ENCODE measurements around the gene ASB6.

ASB6 gene

GRCh38 chr9:129648092-129648763 is 6.3 kb upstream of the ASB6 start:
- Histone ChIP-seq H3K4me3 (ENCODE audit: low read depth, low read length) (no peak overlapping the region), H3K4me1 (no peaks in the 10 kb centered on the region), H3K4me2 (ENCODE audit: low read length) (no peak overlapping the region), H3K27me3 (ENCODE audit: control insufficient read depth, insufficient read depth, low read length) (no peaks in the 10 kb centered on the region), H3K9ac (no peak overlapping the region), H3K9me3 (ENCODE audit: control insufficient read depth, low read length) (no peaks in the 10 kb centered on the region), H3K79me2 (no peaks in the 10 kb centered on the region), H2AFZ (no peak overlapping the region), H3K27ac (no peak overlapping the region), H3K36me3 (ENCODE audit: control insufficient read depth, insufficient read depth, low read length) (no peaks in the 10 kb centered on the region)
- no peak for TF ChIP-seq CTCF (IDR thresholded peaks at IDR 0.05)

GRCh38 chr9:129647635-129648034 is 5.7 kb upstream of the ASB6 start:
- no peak overlapping the region for H3K4me3 ChIP-seq (ENCODE audit: low read depth, low read length)
- TF ChIP-seq CTCF (IDR thresholded peaks at IDR 0.05), result no peak
- no peaks in the 10 kb centered on the region for H3K9me3 ChIP-seq (ENCODE audit: control insufficient read depth, low read length)
- H3K27ac ChIP-seq, result no peak overlapping the region
- no peak overlapping the region for H2AFZ ChIP-seq
- H3K36me3 ChIP-seq (ENCODE audit: control insufficient read depth, insufficient read depth, low read length), result no peaks in the 10 kb centered on the region
- no peak overlapping the region for H3K9ac ChIP-seq
- no peak overlapping the region for H3K4me2 ChIP-seq (ENCODE audit: low read length)
- no peaks in the 10 kb centered on the region for H3K27me3 ChIP-seq (ENCODE audit: control insufficient read depth, insufficient read depth, low read length)
- no peaks in the 10 kb centered on the region for H3K4me1 ChIP-seq
- H3K79me2 ChIP-seq, result no peaks in the 10 kb centered on the region

- H3K4me1 ChIP-seq, result no peaks in the 10 kb centered on the region
- H3K9me3 ChIP-seq (ENCODE audit: control insufficient read depth, low read length), result no peaks in the 10 kb centered on the region
- H3K9ac ChIP-seq, result no peak overlapping the region
- no peaks in the 10 kb centered on the region for H3K36me3 ChIP-seq (ENCODE audit: control insufficient read depth, insufficient read depth, low read length)
- H3K27ac ChIP-seq, result no peak overlapping the region
- no peak overlapping the region for H3K4me3 ChIP-seq (ENCODE audit: low read depth, low read length)
- no peak overlapping the region for H3K4me2 ChIP-seq (ENCODE audit: low read length)
- no peaks in the 10 kb centered on the region for H3K79me2 ChIP-seq
- H3K27me3 ChIP-seq (ENCODE audit: control insufficient read depth, insufficient read depth, low read length), result no peaks in the 10 kb centered on the region
- H2AFZ ChIP-seq, result no peak overlapping the region
- TF ChIP-seq CTCF (IDR thresholded peaks at IDR 0.05), result no peak
These were observed 4.7 kb upstream of the ASB6 start for GRCh38 chr9:129646654-129647053.

GRCh38 chr9:129646252-129646651 is 4.3 kb upstream of the ASB6 start:
- Histone ChIP-seq H3K36me3 (ENCODE audit: control insufficient read depth, insufficient read depth, low read length) (no peaks in the 10 kb centered on the region), H3K4me2 (ENCODE audit: low read length) (no peak overlapping the region), H3K27me3 (ENCODE audit: control insufficient read depth, insufficient read depth, low read length) (no peaks in the 10 kb centered on the region), H3K4me3 (ENCODE audit: low read depth, low read length) (no peak overlapping the region), H3K79me2 (peaks cover 2% of the 10 kb centered on the region), H2AFZ (no peak overlapping the region), H3K4me1 (no peaks in the 10 kb centered on the region), H3K9me3 (ENCODE audit: control insufficient read depth, low read length) (no peaks in the 10 kb centered on the region), H3K27ac (no peak overlapping the region), H3K9ac (no peak overlapping the region)
- no peak for TF ChIP-seq CTCF (IDR thresholded peaks at IDR 0.05)

- Histone ChIP-seq H3K27ac (no peak overlapping the region), H3K9ac (no peak overlapping the region), H3K4me1 (no peaks in the 10 kb centered on the region), H3K36me3 (ENCODE audit: control insufficient read depth, insufficient read depth, low read length) (no peaks in the 10 kb centered on the region), H2AFZ (no peak overlapping the region), H3K4me2 (ENCODE audit: low read length) (no peak overlapping the region), H3K9me3 (ENCODE audit: control insufficient read depth, low read length) (no peaks in the 10 kb centered on the region), H3K4me3 (ENCODE audit: low read depth, low read length) (no peak overlapping the region), H3K79me2 (peaks cover 6% of the 10 kb centered on the region), H3K27me3 (ENCODE audit: control insufficient read depth, insufficient read depth, low read length) (no peaks in the 10 kb centered on the region)
- no peak for TF ChIP-seq CTCF (IDR thresholded peaks at IDR 0.05)
These were observed 3.0 kb upstream of the ASB6 start for GRCh38 chr9:129644902-129645301.

All from parathyroid adenoma (tissue), 2 donors.